ENCODE data around the gene LRIG1. TPM values are rescaled to one million over a fixed set of nuclear protein-coding genes. Genes with fewer than 3 reads are reported as not detected.

LRIG1 gene
- total RNA-seq, 1 experiment from 2014 or later = 2.2 TPM

DNA sequence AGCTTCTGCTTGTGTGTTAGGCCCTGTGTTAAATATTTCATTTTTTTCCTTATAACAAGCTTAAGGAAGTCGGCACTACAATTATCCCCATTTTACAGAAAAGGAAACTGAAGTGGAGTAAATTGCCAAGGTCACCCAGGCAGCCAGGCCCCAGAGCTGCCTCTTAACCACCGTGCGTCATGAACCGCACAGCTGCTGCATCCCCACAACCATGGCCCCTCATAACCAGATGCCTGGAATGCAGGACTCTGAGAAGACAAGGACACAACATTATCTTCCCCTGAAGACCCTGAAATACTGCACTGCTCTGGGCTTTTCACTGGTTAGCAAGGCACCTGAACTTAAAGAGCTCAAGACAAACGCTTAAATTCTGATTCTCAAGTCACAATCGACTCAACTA is 14.6 kb downstream of the LRIG1 start:
- POLR2A ChIA-PET (ENCODE audit: unreplicated experiment) = interaction anchor here (0.7 kb wide), 1 partner anchor 35 kb away, joined by 3 read pairs; no protein-coding TSS in a partner anchor
- H3K27me3 ChIP-seq (ENCODE audit: low read length) = no peaks in the 10 kb centered on the region
- H3K9me3 ChIP-seq (ENCODE audit: low read length) = no peaks in the 10 kb centered on the region
- no peak overlapping the region for H2AFZ ChIP-seq (ENCODE audit: low read length)
- H3K79me2 ChIP-seq (ENCODE audit: low read length) = no peaks in the 10 kb centered on the region
- TF ChIP-seq, protein P1, sequence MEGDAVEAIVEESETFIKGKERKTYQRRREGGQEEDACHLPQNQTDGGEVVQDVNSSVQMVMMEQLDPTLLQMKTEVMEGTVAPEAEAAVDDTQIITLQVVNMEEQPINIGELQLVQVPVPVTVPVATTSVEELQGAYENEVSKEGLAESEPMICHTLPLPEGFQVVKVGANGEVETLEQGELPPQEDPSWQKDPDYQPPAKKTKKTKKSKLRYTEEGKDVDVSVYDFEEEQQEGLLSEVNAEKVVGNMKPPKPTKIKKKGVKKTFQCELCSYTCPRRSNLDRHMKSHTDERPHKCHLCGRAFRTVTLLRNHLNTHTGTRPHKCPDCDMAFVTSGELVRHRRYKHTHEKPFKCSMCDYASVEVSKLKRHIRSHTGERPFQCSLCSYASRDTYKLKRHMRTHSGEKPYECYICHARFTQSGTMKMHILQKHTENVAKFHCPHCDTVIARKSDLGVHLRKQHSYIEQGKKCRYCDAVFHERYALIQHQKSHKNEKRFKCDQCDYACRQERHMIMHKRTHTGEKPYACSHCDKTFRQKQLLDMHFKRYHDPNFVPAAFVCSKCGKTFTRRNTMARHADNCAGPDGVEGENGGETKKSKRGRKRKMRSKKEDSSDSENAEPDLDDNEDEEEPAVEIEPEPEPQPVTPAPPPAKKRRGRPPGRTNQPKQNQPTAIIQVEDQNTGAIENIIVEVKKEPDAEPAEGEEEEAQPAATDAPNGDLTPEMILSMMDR (conservative IDR thresholded peaks at IDR 0.05; ENCODE audit: low read depth, low read length) = no peak
- TF ChIP-seq EZH2phosphoT487 (IDR thresholded peaks at IDR 0.05; ENCODE audit: borderline replicate concordance, low read length) (no peak), EZH2 (IDR thresholded peaks at IDR 0.05; ENCODE audit: low read length, unreplicated experiment) (no peak)
- no peaks in the 10 kb centered on the region for H3F3A ChIP-seq (ENCODE audit: low read length, unreplicated experiment)
- no peaks in the 10 kb centered on the region for H4K20me1 ChIP-seq (ENCODE audit: low read length)
- BruUV-seq (replicated peaks) = no TSS peak
- no peaks in the 10 kb centered on the region for H3K9me2 ChIP-seq (replicated peaks; ENCODE audit: low read length)
- H3K9ac ChIP-seq (ENCODE audit: low read length) = no peak overlapping the region
- CTCF ChIA-PET = no interaction called here
- no peaks in the 10 kb centered on the region for H3K4me1 ChIP-seq (ENCODE audit: insufficient read depth, low read length)
- intact Hi-C loops (cut with micrococcal nuclease) = no loop called here
- no peak overlapping the region for H3K4me3 ChIP-seq (ENCODE audit: low read length)
- H3K4me2 ChIP-seq (ENCODE audit: low read length) = no peak overlapping the region
- H3K27ac ChIP-seq (ENCODE audit: low read length) = no peak overlapping the region
- no peaks in the 10 kb centered on the region for H3K36me3 ChIP-seq (ENCODE audit: low read depth, low read length)
- ATAC-seq (no peak), DNase-seq (no peak)

DNA sequence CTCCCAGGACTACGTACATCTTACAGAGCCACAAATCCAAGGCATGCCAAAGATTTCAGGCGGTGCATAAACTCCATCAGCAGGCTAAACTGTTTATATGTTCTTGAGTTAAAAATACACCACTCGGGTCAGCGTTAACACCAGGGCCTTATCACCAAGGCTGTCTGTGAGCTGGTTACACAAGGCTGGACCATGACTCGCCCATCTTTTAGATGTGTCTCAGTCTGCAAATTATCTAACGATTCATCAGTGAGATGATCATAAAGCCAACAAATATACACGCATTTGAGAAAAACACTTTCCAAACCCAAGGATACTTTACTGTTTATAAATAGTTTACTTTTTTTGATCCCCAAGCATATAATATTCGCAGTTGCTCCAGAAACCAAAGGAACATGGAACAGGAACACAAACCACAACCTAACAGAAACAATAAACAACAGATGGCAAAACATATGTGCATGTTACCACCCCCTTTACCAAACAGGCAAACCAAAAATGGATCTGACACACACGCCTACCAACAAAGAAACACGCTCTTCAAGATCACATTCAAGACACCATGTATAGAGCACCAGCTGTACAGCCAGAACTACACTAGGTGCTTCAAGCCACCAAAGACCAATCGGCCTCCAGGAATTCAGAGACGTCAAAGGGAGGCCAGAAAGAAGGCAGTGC is 15.4 kb downstream of the LRIG1 start:
- no peak overlapping the region for H2AFZ ChIP-seq (ENCODE audit: low read length)
- no peaks in the 10 kb centered on the region for H3K9me3 ChIP-seq (ENCODE audit: low read length)
- no peaks in the 10 kb centered on the region for H3K36me3 ChIP-seq (ENCODE audit: low read depth, low read length)
- ATAC-seq (no peak), DNase-seq (no peak)
- H4K20me1 ChIP-seq (ENCODE audit: low read length) = no peaks in the 10 kb centered on the region
- no peak overlapping the region for H3K9ac ChIP-seq (ENCODE audit: low read length)
- no peaks in the 10 kb centered on the region for H3K4me1 ChIP-seq (ENCODE audit: insufficient read depth, low read length)
- H3K27me3 ChIP-seq (ENCODE audit: low read length) = no peaks in the 10 kb centered on the region
- TF ChIP-seq, protein P1 (conservative IDR thresholded peaks at IDR 0.05; ENCODE audit: low read depth, low read length) = no peak
- TF ChIP-seq EZH2 (IDR thresholded peaks at IDR 0.05; ENCODE audit: low read length, unreplicated experiment) (no peak), EZH2phosphoT487 (IDR thresholded peaks at IDR 0.05; ENCODE audit: borderline replicate concordance, low read length) (no peak)
- H3K4me2 ChIP-seq (ENCODE audit: low read length) = no peak overlapping the region
- H3K79me2 ChIP-seq (ENCODE audit: low read length) = no peaks in the 10 kb centered on the region
- POLR2A ChIA-PET (ENCODE audit: unreplicated experiment) = no interaction called here
- no peaks in the 10 kb centered on the region for H3K9me2 ChIP-seq (replicated peaks; ENCODE audit: low read length)
- no TSS peak for BruUV-seq (replicated peaks)
- H3K27ac ChIP-seq (ENCODE audit: low read length) = no peak overlapping the region
- H3F3A ChIP-seq (ENCODE audit: low read length, unreplicated experiment) = no peaks in the 10 kb centered on the region
- no peak overlapping the region for H3K4me3 ChIP-seq (ENCODE audit: low read length)
- intact Hi-C loops (cut with micrococcal nuclease) = no loop called here
- CTCF ChIA-PET = no interaction called here

DNA sequence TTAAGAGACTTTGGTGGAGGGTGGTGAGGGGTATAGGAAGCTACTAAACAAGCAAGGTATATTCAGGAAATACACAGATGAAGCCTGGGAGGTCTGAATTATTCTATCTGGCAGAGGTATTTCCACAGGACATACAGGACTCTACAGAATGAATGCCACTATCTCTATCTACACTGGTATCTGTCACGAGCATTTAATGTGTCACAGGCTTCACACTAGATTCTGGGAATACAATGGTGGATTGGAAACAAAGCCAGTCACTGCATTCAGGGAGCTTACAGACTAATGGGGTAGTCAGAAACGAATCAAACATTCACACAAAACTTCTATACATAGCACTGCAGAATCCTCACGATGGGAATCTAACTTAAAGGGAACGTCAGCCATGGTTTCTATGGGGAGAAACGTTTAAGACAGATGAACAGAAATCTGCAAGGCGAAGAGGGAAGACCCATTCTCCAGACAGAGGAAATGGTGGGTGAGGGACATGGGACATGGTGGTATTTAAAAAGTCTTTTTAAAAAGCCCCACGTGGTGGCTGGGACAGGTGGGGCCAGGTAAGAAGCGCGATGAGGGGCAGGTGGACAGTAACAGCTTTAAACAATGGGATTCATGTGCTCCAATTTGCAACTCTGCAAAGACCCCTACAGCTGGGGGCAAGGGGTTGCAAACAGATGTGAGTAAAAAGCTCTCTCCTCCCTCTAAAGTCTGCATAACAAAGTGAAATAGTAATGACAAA is 16.5 kb downstream of the LRIG1 start:
- ChIA-PET CTCF (no interaction called here), POLR2A (ENCODE audit: unreplicated experiment) (no interaction called here)
- TF ChIP-seq EZH2 (IDR thresholded peaks at IDR 0.05; ENCODE audit: low read length, unreplicated experiment) (no peak), EZH2phosphoT487 (IDR thresholded peaks at IDR 0.05; ENCODE audit: borderline replicate concordance, low read length) (no peak)
- TF ChIP-seq, protein P1 (conservative IDR thresholded peaks at IDR 0.05; ENCODE audit: low read depth, low read length) = no peak
- H3K9me3 ChIP-seq (ENCODE audit: low read length) = no peaks in the 10 kb centered on the region
- H3K9me2 ChIP-seq (replicated peaks; ENCODE audit: low read length) = no peaks in the 10 kb centered on the region
- no peaks in the 10 kb centered on the region for H3F3A ChIP-seq (ENCODE audit: low read length, unreplicated experiment)
- ATAC-seq (no peak), DNase-seq (no peak)
- H3K4me2 ChIP-seq (ENCODE audit: low read length) = no peak overlapping the region
- no peak overlapping the region for H2AFZ ChIP-seq (ENCODE audit: low read length)
- no peak overlapping the region for H3K9ac ChIP-seq (ENCODE audit: low read length)
- BruUV-seq (replicated peaks) = no TSS peak
- H3K27me3 ChIP-seq (ENCODE audit: low read length) = no peaks in the 10 kb centered on the region
- no peaks in the 10 kb centered on the region for H3K4me1 ChIP-seq (ENCODE audit: insufficient read depth, low read length)
- intact Hi-C loops (cut with micrococcal nuclease) = no loop called here
- H3K79me2 ChIP-seq (ENCODE audit: low read length) = no peaks in the 10 kb centered on the region
- no peaks in the 10 kb centered on the region for H3K36me3 ChIP-seq (ENCODE audit: low read depth, low read length)
- no peak overlapping the region for H3K4me3 ChIP-seq (ENCODE audit: low read length)
- no peaks in the 10 kb centered on the region for H4K20me1 ChIP-seq (ENCODE audit: low read length)
- no peak overlapping the region for H3K27ac ChIP-seq (ENCODE audit: low read length)

Data from PC-3 (cell line).